Measurements from ENCODE around the gene IGF2BP1. TPM values are rescaled to one million over a fixed set of nuclear protein-coding genes. Genes with fewer than 3 reads are reported as not detected.
A peak's percentile ranks its signal among the peaks of the same experiment; 100 is the strongest.

IGF2BP1 gene
- total and polyA plus RNA-seq, 2 of the 8 experiments (the other 6 are each of a cell fraction or from before 2014, with no cell fraction given), result 41.6 to 513 TPM

GRCh38 chr17:49031965-49032928 lies 35.1 kb downstream of the IGF2BP1 start:
- Histone ChIP-seq H3K36me3 (ENCODE audit: control insufficient read depth in 2 of 4, insufficient read depth in 4 of 4, low read length in 3 of 4) (peaks cover 18 to 70% (median 45%) of the 10 kb centered on the region in 4 experiments), H3K4me2 (ENCODE audit: insufficient read depth in 1 of 2, low read depth in 2 of 2, low read length in 2 of 2) (no peak overlapping the region), H2BK12ac (ENCODE audit: low read depth, low read length) (peak overlapping the region; percentile 27; the same call in 1 of the 2 replicates), H3K23me2 (ENCODE audit: low read depth, low read length) (no peaks in the 10 kb centered on the region), H4K20me1 (replicated peaks in 1 of 2; ENCODE audit: control insufficient read depth in 1 of 2, insufficient read depth in 2 of 2, low read length in 2 of 2) (peaks cover 0 to 4% of the 10 kb centered on the region in 2 experiments), H3K9me3 (ENCODE audit: insufficient read depth in 2 of 2, low read depth in 1 of 2, low read length in 1 of 2) (no peaks in the 10 kb centered on the region), H3K4me3 (ENCODE audit: extremely low read depth in 1 of 4, insufficient read depth in 2 of 4, low read depth in 3 of 4, low read length in 4 of 4) (no peak overlapping the region), H3K27me3 (replicated peaks in 1 of 4; ENCODE audit: control insufficient read depth in 3 of 4, extremely low read depth in 1 of 4, insufficient read depth in 3 of 4, low read length in 3 of 4) (no peaks in the 10 kb centered on the region), H3K79me2 (ENCODE audit: control insufficient read depth in 1 of 2, insufficient read depth in 2 of 2, low read length in 2 of 2) (peaks cover 0 to 26% of the 10 kb centered on the region in 2 experiments; a peak in 2 of 4 replicates), H2BK15ac (ENCODE audit: low read length) (no peak overlapping the region), H2BK120ac (replicated peaks; ENCODE audit: low read depth, low read length) (no peak overlapping the region), H3K9ac (replicated peaks in 1 of 4; ENCODE audit: extremely low read depth in 1 of 4, low read depth in 3 of 4, low read length in 3 of 4) (no peak overlapping the region), H3K56ac (replicated peaks; ENCODE audit: insufficient read length, low read depth, low read length) (no peak overlapping the region), H3K4me1 (replicated peaks in 1 of 4; ENCODE audit: control insufficient read depth in 3 of 4, insufficient read depth in 4 of 4, low read length in 3 of 4) (peaks cover 2 to 8% (median 5%) of the 10 kb centered on the region in 4 experiments; a peak in 4 of 7 replicates), H3K79me1 (ENCODE audit: low read depth, low read length) (no peaks in the 10 kb centered on the region), H4K5ac (ENCODE audit: insufficient read length, low read depth, low read length) (no peak overlapping the region), H3K18ac (ENCODE audit: extremely low read depth, low read length) (no peak overlapping the region; the same call in 1 of the 2 replicates), H3K27ac (ENCODE audit: low read depth, low read length) (0 out of 2 replicates have a peak overlapping the region, but pooled peaks have one; percentile 21), H3K23ac (ENCODE audit: insufficient read length) (no peak overlapping the region), H2AK5ac (ENCODE audit: low read depth, low read length) (no peak overlapping the region), H2BK20ac (ENCODE audit: low read length) (no peak overlapping the region), H3K14ac (ENCODE audit: insufficient read length) (no peak overlapping the region), H4K8ac (ENCODE audit: extremely low read depth, insufficient read depth, low read length) (no peak overlapping the region), H3K4ac (replicated peaks; ENCODE audit: insufficient read length, low read depth, low read length) (no peak overlapping the region), H2AFZ (ENCODE audit: low read length) (no peak overlapping the region), H2BK5ac (ENCODE audit: low read depth, low read length) (no peak overlapping the region), H4K91ac (replicated peaks; ENCODE audit: insufficient read length, low read length) (no peak overlapping the region)
- peak in 1 of 2 experiments; percentile 60 for DNase-seq (ENCODE audit: low read depth in 1 of 2, low spot score in 2 of 2)
- FAIRE-seq, result peak; percentile 65
- ChIA-PET CTCF (ENCODE audit: partially characterized antibody) (interaction anchor here (0.6 to 10.6 kb wide), 48 partner anchors 8 to 237 kb away, joined by 3 to 222 read pairs (median 7); partner anchors contain the start of genes ATP5MC1, IGF2BP1, SNF8 and UBE2Z), POLR2A (ENCODE audit: partially characterized antibody) (interaction anchor here (0.7 to 10.6 kb wide), 25 partner anchors 8 to 139 kb away, joined by 3 to 141 read pairs (median 4); partner anchors contain the start of genes GIP, IGF2BP1 and SNF8)
- 59 to 100% methylated on average over 1 to 10 of the region's 11 CpGs for WGBS, 2 experiments (ENCODE audit: extremely low coverage in 1 of 2, insufficient coverage in 1 of 2, insufficient read length in 1 of 2, insufficient replicate concordance in 2 of 2, low coverage in 1 of 2, low lambda C conversion rate in 2 of 2, missing lambda C conversion rate in 1 of 2)
- TF ChIP-seq CBX8 (IDR thresholded peaks at IDR 0.05; ENCODE audit: borderline replicate concordance, low read depth, low read length), result no peak
- no peak for TF ChIP-seq CREB1 (IDR thresholded peaks at IDR 0.05)
- no peak for TF ChIP-seq RXRA (IDR thresholded peaks at IDR 0.05; ENCODE audit: insufficient read depth, low read depth, low read length)
- TF ChIP-seq MAFK (IDR thresholded peaks at IDR 0.05; ENCODE audit: low read depth, low read length), result no peak
- no peak for TF ChIP-seq RNF2 (IDR thresholded peaks at IDR 0.05; ENCODE audit: borderline replicate concordance, low read depth, low read length, missing control alignments, poor library complexity, severe bottlenecking)
- peak; percentile 44; the same call in 1 of the 2 replicates for TF ChIP-seq KDM5A (IDR thresholded peaks at IDR 0.05; ENCODE audit: low read length)
- no peak for TF ChIP-seq SIX5 (IDR thresholded peaks at IDR 0.05; ENCODE audit: low read depth, low read length)
- no peak for TF ChIP-seq CHD2 (IDR thresholded peaks at IDR 0.05; ENCODE audit: low read length)
- peak; percentile 44; the same call in 1 of the 2 replicates for TF ChIP-seq TEAD4 (IDR thresholded peaks at IDR 0.05; ENCODE audit: low read depth, low read length)
- TF ChIP-seq NANOG (IDR thresholded peaks at IDR 0.05; ENCODE audit: insufficient read depth, low read depth, low read length, poor library complexity, severe bottlenecking), result no peak
- TF ChIP-seq POU5F1 (IDR thresholded peaks at IDR 0.05; ENCODE audit: low read depth, low read length), result no peak
